Activated CD4-positive, alpha-beta T cell treated with anti-CD3 and anti-CD28 coated beads for 36 hours (primary cell): Measurements from ENCODE around the gene PTPRT. TPM values are rescaled to one million over a fixed set of nuclear protein-coding genes. Genes with fewer than 3 reads are reported as not detected.

Experiments
- ATAC-seq: fragments of 200-7000 bp; cut with Tn5 transposase; one replicate; pipeline ENCODE4 v1.10.0; 2021; ENCODE audit warnings: mild to moderate bottlenecking, moderate library complexity
- CTCF ChIA-PET: fragments of 350-600 bp; sonication (Branson Sonifier 250); formaldehyde crosslinking; loops from one replicate; lab custom pipeline; 2021; ENCODE audit warnings: antibody characterized with exemption; lab: Charles Lee
- POLR2A ChIA-PET: fragments of 350-600 bp; sonication (Branson Sonifier 250); formaldehyde crosslinking; loops from one replicate; lab custom pipeline; 2021; ENCODE audit warnings: antibody characterized with exemption, inconsistent platforms; lab: Charles Lee
- DNase-seq: peaks from one replicate; pipeline ENCODE4 v3.0.0-alpha.2; 2020
- H3K27ac Mint-ChIP-seq: one replicate; pipeline ENCODE4 v1.8.0; 2021; ENCODE audit warnings: mixed read lengths
- H3K27me3 Mint-ChIP-seq: one replicate; pipeline ENCODE4 v1.8.0; 2021; ENCODE audit warnings: mixed read lengths
- H3K36me3 Mint-ChIP-seq: one replicate; pipeline ENCODE4 v1.8.0; 2021; ENCODE audit warnings: low read depth, mixed read lengths
- H3K4me1 Mint-ChIP-seq: one replicate; pipeline ENCODE4 v1.8.0; 2021; ENCODE audit warnings: mixed read lengths
- H3K4me3 Mint-ChIP-seq: one replicate; pipeline ENCODE4 v1.8.0; 2021; ENCODE audit warnings: mild to moderate bottlenecking, moderate library complexity, mixed read lengths
- H3K9me3 Mint-ChIP-seq: one replicate; pipeline ENCODE4 v1.8.0; 2021; ENCODE audit warnings: low read depth, mixed read lengths
- intact Hi-C, 2 experiments: fragments of 100-400 bp; cut with DNase I in 1 of 2; cut with micrococcal nuclease in 1 of 2; formaldehyde crosslinking; loops; one replicate each; pipeline versions ENCODE4 v1.14.2 to v1.15.1; 2022 to 2024; cut with DNase I, micrococcal nuclease
- total RNA-seq, 2 experiments: library from RNA; stranded (reverse); gene quantifications; one replicate each; pipeline ENCODE4 v1.2.3, GENCODE V29; 2021

The PTPRT gene
- total RNA-seq, 2 experiments from 2014 or later = not detected

DNA sequence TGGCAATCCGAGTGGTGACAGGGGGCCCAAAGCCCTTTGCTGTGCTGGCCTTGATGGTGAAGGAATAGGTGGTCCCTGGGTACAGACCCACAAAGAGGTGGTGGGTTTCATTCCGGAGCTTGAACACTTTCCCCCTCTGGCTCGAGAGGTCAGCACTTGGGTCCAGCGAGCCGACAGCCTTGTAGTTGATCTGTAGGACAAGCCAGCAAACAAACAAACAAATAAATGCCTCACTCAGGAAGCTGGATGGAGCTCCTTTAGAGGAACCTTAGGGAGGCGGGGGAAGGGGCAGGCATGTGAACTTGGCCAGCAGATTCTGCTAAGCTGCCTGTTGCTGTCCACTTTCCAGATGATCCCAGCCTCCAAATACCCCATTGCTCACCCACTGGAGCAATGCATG is 837.6 kb downstream of the PTPRT start:
- no peaks in the 10 kb centered on the region for H3K9me3 Mint-ChIP-seq
- ChIA-PET CTCF (no interaction called here), POLR2A (interaction anchor here (0.7 kb wide), 1 partner anchor 242 kb away, joined by 4 read pairs; no protein-coding TSS in a partner anchor)
- intact Hi-C loops = no loop called here
- no peaks in the 10 kb centered on the region for H3K4me1 Mint-ChIP-seq
- H3K27ac Mint-ChIP-seq = no peak overlapping the region
- no peaks in the 10 kb centered on the region for H3K36me3 Mint-ChIP-seq
- no peaks in the 10 kb centered on the region for H3K27me3 Mint-ChIP-seq
- DNase-seq (no peak), ATAC-seq (no peak)
- no peak overlapping the region for H3K4me3 Mint-ChIP-seq

DNA sequence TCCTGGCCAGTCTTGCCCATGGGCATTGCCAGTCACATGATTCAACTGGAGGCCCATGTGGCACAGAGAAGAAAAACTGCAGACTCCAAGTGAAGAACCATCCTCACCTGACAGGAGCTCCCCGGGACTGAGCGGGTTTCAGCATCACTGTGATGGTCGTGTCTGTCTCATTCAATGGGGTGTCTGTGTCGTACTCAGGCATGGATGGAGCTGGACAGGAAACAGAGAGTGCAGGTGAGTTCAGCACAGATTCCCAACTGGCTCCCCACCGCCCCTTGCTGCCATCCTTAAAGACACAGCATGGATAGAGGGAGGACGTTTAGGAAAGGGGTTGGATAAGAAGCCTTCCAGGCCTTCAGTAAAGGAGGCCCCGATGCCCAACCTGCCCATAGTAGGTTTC is 839.2 kb downstream of the PTPRT start:
- H3K4me1 Mint-ChIP-seq = no peaks in the 10 kb centered on the region
- H3K9me3 Mint-ChIP-seq = no peaks in the 10 kb centered on the region
- CTCF ChIA-PET = no interaction called here
- intact Hi-C loops = no loop called here
- DNase-seq (no peak), ATAC-seq (no peak)
- no peak overlapping the region for H3K4me3 Mint-ChIP-seq
- H3K27ac Mint-ChIP-seq = no peak overlapping the region
- no peaks in the 10 kb centered on the region for H3K36me3 Mint-ChIP-seq
- H3K27me3 Mint-ChIP-seq = no peaks in the 10 kb centered on the region
- POLR2A ChIA-PET = no interaction called here

DNA sequence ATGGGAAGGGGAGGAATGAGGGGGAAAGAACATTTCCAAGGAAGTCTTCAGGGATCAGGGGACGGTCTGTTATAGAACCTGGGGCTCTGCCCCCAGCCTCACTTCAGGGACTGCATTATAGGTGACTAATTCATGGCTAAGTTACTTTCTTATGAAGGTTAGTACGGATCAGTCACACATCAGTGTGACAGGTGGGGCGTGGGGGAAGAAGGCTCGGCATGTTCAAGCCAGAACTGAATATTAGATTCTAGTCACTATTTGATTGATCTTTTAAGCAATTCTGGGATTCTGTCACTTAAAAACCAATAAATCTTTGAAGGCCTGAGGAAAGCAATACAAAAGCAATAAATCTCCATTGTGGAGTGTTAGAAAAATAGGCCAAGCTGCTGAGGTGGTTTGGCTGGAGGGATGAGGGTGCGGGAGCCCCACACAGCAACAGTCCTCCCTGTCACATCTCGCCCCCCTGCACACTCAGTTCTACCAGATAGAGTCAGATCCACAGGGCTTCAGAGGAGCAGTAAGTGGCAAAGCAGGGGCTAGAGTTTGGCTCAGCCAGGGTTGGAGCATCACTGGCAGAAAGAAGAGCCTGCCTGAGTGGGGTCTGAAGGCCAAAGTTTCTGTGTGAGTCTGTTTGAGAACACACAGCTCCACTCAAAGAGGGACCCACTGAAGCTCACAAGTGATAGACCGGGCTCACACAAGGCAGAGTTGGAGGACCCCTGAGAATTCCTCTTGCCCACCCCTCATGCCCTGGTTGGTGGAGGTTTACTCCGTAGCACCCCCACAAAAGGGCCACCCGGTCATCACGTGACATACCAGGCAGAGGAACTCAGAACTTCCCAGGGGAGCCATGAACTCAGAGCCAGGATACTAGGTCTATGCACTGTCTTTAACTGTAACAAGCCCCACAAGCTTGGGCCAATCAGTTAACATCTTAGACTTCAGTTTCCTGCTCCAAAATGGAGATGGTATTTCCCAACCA is 843.2 kb downstream of the PTPRT start:
- ATAC-seq (no peak), DNase-seq (no peak)
- H3K4me1 Mint-ChIP-seq = no peaks in the 10 kb centered on the region
- no peak overlapping the region for H3K27ac Mint-ChIP-seq
- H3K9me3 Mint-ChIP-seq = no peaks in the 10 kb centered on the region
- CTCF ChIA-PET = no interaction called here
- intact Hi-C loops = no loop called here
- no peaks in the 10 kb centered on the region for H3K36me3 Mint-ChIP-seq
- no peaks in the 10 kb centered on the region for H3K27me3 Mint-ChIP-seq
- POLR2A ChIA-PET = no interaction called here
- no peak overlapping the region for H3K4me3 Mint-ChIP-seq

DNA sequence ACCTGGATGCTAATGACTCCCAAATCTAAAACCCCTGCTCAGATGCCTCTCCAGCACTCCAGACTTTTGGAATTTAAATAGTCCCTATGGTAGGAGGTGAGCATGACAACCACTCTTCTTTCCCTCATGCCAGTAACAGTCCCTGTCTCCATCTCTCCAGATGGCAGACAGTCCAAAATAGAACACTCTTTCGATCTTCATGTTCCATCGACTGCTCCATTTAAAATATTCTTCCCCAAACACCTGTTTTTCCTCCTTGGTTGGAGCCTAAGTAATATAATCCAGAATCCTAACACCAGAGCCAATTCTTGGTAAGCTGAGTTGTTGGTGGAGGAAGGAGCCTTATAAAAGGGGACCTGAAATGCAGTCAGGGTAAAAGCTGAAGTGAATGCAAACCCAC is 848.1 kb downstream of the PTPRT start:
- Mint-ChIP-seq H3K4me1 (no peaks in the 10 kb centered on the region), H3K36me3 (no peaks in the 10 kb centered on the region), H3K27ac (no peak overlapping the region), H3K27me3 (no peaks in the 10 kb centered on the region), H3K9me3 (no peaks in the 10 kb centered on the region), H3K4me3 (no peak overlapping the region)
- ATAC-seq (no peak), DNase-seq (no peak)
- ChIA-PET CTCF (no interaction called here), POLR2A (no interaction called here)
- intact Hi-C loops = no loop called here

DNA sequence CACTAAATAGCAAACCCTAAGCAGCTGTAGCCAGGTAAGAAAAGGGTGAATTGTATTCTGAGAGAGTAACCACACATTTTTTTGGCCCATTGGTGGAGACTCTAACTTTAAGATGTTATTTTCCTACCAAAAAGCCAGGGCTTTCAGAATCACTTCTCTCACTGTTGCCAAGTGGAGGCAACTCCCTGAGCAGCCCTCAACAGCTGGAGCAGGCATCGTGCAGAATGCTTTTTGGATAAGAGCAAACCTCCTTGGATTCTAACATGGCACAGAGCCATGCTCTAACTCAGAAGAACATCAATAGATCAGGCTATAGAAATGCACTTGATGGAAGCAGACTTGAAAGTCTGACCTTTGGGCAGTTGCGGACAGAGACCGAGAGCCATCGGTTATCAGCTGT is 849.3 kb downstream of the PTPRT start:
- no peak for DNase-seq
- intact Hi-C loops = no loop called here
- H3K4me3 Mint-ChIP-seq = no peak overlapping the region
- POLR2A ChIA-PET = no interaction called here
- CTCF ChIA-PET = no interaction called here
- no peaks in the 10 kb centered on the region for H3K36me3 Mint-ChIP-seq
- ATAC-seq = no peak
- no peak overlapping the region for H3K27ac Mint-ChIP-seq
- peaks cover 2% of the 10 kb centered on the region for H3K9me3 Mint-ChIP-seq
- peaks cover 2% of the 10 kb centered on the region for H3K27me3 Mint-ChIP-seq
- no peaks in the 10 kb centered on the region for H3K4me1 Mint-ChIP-seq

DNA sequence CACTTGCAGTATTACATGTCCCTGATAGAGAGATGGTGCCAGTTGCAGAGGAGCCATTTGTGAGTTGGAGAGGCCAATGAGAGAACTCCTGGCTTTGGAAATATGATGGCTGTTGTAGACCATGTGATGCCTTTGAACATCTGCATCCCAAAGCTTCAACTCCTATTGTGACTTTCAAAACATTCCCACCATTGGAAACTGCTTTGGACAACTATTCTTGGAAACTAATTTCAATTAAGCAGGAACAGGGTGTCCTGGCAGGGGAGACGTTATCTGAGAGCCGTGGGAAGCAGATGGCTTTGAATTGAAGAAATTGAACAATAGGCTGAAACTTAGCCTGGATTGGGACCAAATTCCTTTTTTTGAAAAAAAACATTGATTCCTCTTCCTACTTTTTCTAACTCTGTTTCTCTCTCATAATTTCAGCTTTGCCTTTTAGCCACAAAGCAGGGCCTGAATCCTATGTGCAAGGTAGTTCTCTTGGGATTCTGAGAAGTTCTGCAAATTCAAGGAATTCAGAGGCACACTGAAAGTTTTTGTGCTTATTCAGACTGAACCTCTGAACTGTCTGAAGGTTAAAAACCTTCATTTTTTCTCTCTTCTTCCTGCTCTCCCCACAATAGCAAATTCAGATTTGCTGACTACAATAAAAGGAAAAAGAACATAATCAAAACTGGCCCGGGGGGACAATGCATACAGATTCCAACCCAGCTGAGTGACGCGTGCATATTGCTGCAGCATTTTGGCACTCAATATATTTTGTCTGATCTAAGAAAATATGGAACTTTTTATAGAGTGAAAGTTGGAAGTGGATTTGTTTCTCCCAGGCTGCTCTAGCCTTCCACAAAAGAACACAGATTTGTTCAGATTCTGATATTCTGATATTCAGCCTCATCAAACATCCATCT is 851.2 kb downstream of the PTPRT start:
- ATAC-seq (no peak), DNase-seq (no peak)
- Mint-ChIP-seq H3K36me3 (no peaks in the 10 kb centered on the region), H3K9me3 (peaks cover 2% of the 10 kb centered on the region), H3K27me3 (peaks cover 2% of the 10 kb centered on the region), H3K27ac (no peak overlapping the region), H3K4me1 (no peaks in the 10 kb centered on the region), H3K4me3 (no peak overlapping the region)
- ChIA-PET CTCF (no interaction called here), POLR2A (no interaction called here)
- intact Hi-C loops = no loop called here

DNA sequence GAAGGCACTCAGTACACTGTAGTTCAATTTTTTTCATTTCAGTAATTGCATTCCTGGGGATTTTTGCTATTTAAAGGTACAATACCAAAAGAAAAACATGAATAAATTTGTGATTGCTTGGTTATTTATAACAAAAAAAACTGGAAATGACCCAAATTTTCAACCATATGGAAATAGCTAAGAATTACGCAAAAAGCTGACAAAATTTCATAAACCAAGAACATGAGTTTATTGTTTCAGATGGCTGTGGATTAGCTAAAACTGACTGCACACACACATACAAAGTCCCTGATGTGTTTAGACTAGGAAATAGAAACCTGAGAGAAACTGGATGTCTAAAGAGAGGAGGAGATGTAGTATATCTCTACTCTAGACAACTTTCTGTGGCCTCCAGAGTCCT is 853.1 kb downstream of the PTPRT start:
- intact Hi-C loops = no loop called here

DNA sequence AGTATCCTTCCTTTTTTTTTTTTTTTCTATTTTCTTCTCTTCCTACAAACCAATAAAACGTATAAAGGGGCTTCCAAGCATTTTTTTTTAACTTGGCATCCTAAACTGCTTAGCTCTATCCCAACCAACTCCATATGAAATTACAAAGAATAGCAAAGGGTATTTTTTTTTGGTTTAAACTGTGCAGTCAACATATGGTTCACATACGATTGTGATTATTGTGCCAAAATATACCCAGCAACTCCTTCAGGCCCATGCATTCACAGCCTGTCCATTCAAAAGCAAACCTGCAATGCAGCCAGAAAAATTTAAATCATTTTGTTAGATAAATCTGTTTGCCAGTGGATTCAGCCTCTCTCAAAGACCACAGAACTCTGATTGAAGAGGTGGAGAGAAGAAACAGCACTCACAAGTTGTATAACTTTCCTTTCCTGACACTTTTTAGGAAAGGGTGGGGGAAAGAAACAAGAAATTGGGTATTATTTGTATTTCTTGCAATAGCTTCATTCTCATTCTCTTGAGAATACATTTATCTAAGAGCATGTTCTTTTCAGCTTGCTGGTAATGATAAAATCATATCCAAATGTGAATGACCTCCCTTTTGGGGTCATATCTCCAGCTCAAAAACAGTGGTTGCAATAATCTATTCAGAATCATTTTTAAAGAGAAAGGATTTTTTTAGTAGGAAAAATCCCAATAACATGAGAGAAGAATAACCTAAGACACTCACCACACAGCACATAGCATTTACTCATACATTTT is 870.3 kb downstream of the PTPRT start:
- Mint-ChIP-seq H3K27ac (no peak overlapping the region), H3K4me3 (no peak overlapping the region), H3K4me1 (no peaks in the 10 kb centered on the region), H3K9me3 (peaks cover 5% of the 10 kb centered on the region), H3K36me3 (no peaks in the 10 kb centered on the region), H3K27me3 (peaks cover 5% of the 10 kb centered on the region)
- POLR2A ChIA-PET = no interaction called here
- ATAC-seq = no peak
- CTCF ChIA-PET = interaction anchor here (1.4 kb wide), 1 partner anchor 8 kb away, joined by 3 read pairs; no protein-coding TSS in a partner anchor
- intact Hi-C loops = no loop called here
- no peak for DNase-seq

More for the DNA sequence above, 853.1 kb downstream of the PTPRT start:
- Mint-ChIP-seq H3K27me3 (peaks cover 2% of the 10 kb centered on the region), H3K36me3 (no peaks in the 10 kb centered on the region), H3K9me3 (peaks cover 2% of the 10 kb centered on the region), H3K27ac (no peak overlapping the region), H3K4me3 (no peak overlapping the region), H3K4me1 (no peaks in the 10 kb centered on the region)
- no peak for DNase-seq
- POLR2A ChIA-PET = no interaction called here
- CTCF ChIA-PET = no interaction called here
- ATAC-seq = no peak

DNA sequence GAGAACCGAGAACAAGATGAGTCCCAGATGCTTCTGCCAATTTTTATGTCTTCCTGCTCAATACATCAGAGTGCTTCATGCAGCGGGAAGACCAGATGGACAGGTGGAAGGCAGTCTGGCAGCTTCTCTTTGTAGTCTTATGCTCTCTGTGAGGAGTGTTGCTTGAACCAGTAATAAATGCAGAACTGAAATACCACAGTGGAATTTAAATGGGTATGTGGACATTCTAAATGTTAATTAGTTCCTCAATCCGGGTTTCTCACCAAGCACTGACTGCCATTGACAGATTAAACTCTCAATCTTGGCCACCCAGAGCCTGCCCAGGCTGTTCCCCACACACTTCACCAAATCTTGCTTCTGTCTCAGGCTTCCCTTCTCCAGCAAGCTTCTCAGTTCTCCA is 876.0 kb downstream of the PTPRT start:
- H3K27me3 Mint-ChIP-seq = peaks cover 5% of the 10 kb centered on the region
- no peak overlapping the region for H3K4me3 Mint-ChIP-seq
- no peak overlapping the region for H3K27ac Mint-ChIP-seq
- ChIA-PET CTCF (no interaction called here), POLR2A (no interaction called here)
- H3K36me3 Mint-ChIP-seq = no peaks in the 10 kb centered on the region
- peaks cover 4% of the 10 kb centered on the region for H3K9me3 Mint-ChIP-seq
- H3K4me1 Mint-ChIP-seq = no peaks in the 10 kb centered on the region
- intact Hi-C loops = no loop called here
- ATAC-seq = no peak
- DNase-seq = no peak

DNA sequence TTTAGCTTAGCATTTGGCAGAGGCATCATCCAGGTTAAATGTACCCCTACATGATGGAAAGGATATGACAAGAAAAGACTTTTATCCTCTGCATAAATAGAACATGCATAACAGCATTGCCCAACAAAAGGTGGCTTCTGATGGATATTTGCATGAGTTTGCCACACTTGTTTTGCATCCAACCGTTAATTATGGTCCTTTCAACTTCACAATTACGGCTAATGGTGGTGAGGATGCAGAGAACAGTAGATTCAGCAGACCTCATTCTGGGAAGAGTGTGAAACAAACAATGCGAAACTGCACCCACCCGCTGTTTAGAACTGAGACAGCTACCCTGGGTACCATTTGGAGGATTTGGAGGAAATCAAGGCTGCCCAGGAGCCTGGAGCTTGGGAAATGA is 880.7 kb downstream of the PTPRT start:
- no peaks in the 10 kb centered on the region for H3K4me1 Mint-ChIP-seq
- no peaks in the 10 kb centered on the region for H3K36me3 Mint-ChIP-seq
- no peak for ATAC-seq
- ChIA-PET POLR2A (no interaction called here), CTCF (interaction anchor here (1.0 kb wide), 1 partner anchor 25 kb away, joined by 3 read pairs; no protein-coding TSS in a partner anchor)
- H3K27ac Mint-ChIP-seq = no peak overlapping the region
- peaks cover 4% of the 10 kb centered on the region for H3K9me3 Mint-ChIP-seq
- H3K27me3 Mint-ChIP-seq = no peaks in the 10 kb centered on the region
- no peak for DNase-seq
- no peak overlapping the region for H3K4me3 Mint-ChIP-seq
- intact Hi-C loops = no loop called here

DNA sequence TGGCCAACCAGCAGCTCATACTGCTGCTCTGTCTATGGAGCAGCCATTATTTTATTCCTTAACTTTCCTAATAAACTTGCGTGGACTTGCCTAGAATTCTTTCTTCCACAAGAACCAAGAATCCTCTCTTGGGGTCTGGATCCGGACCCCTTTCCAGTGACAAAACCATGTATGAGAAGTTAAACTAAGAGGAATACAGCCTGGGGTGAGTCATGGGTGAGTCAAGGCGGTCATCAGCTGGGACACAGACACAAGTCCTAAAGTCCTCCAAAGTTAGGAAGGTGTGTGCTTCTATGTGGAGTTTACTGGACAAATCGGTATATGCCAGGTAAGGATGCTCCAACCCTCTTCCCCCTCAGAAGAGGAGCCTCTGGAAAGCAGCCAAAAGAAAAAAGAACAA is 881.5 kb downstream of the PTPRT start:
- POLR2A ChIA-PET = no interaction called here
- Mint-ChIP-seq H3K36me3 (no peaks in the 10 kb centered on the region), H3K27me3 (no peaks in the 10 kb centered on the region), H3K4me3 (no peak overlapping the region), H3K4me1 (no peaks in the 10 kb centered on the region), H3K27ac (no peak overlapping the region), H3K9me3 (peaks cover 4% of the 10 kb centered on the region)
- ATAC-seq = no peak
- CTCF ChIA-PET = no interaction called here
- no peak for DNase-seq
- intact Hi-C loops = no loop called here
